Activated T-helper 9 cell treated with anti-CD3 and anti-CD28 coated beads, Interleukin-2, amount 50 U/mL, for 16 hours (primary cell): ENCODE data around the gene CSN1S1.
"Not testable (repeated sequence)": the region's sequence is repeated elsewhere in the genome, so short reads cannot be mapped to it uniquely, and the experiment has no call there.

Source experiments
- DNase-seq: peaks from one replicate; pipeline ENCODE4 v3.0.0-alpha.2; 2020; ENCODE audit warnings: low read depth

Gene CSN1S1, protein sequence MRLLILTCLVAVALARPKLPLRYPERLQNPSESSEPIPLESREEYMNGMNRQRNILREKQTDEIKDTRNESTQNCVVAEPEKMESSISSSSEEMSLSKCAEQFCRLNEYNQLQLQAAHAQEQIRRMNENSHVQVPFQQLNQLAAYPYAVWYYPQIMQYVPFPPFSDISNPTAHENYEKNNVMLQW

DNA sequence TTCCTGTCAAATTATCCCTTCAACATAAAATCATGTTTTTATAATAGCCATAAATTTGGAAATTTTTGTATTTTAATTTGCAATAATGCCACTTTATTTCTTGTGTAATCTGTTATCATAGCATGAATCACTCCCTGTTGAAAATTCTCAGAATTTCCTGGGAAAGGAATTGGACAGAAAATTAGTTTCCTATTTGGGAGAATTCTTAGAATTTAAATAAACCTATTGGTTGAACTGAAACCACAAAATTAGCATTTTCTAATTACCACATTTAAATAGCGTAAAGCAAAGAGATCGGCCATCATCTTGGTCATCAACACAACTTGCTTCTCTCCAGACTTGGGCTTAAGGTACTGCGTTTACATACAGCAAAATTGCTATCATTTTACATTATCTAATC is at the start of gene CSN1S1:
TSS of gene CSN1S1 (plus strand) at position 301 of the 400 bp plus-strand sequence. CDS start 1,488 bp downstream, outside the sequence.
- DNase-seq, result no peak

DNA sequence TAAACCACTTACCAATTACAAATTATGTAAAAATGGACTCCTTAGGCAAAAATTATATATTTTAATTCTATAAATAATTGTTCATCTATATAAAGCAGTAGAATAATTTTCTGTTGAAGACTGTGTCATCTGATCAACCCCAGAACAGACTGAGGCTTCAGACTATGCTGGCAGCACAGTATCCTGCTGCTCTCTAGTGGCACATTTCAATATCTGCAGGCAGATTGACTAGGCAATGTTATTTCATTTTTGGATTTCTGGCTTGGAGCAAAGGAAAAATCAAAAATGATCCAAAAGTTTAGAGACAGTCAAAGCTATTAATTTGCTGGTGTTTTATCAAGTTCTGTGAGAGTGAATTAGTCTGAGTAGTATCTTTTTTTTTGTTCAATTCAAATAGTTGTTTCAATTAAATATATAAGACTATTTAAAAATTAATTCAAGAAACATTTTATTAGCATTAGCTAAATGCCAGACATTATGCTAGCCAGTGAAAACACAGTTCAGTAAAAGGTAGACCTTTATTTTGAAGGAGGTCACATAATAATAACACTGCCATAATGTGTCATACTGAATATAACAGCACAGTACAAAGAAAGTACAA is 49.6 kb upstream of the CSN1S1 start:
- DNase-seq, result no peak

DNA sequence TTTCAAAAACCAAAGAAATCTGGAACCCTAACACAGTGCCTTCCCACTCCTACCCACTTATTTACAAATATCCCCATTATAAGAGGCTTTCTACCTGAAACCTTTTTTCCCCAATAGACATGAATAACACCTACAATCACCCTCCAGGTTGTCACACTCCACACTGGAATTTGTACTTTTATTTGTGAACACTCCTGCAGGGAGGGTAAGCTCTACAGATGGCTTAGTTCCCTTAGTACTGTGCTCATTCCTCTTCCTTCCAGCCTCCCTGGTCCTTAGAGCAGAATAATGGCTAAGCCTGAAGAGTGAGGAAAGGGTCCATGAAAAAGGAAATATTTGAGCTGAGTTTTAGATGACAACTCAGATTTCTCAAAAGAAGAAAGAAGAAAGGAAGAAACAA is 48.7 kb upstream of the CSN1S1 start:
- no peak for DNase-seq

DNA sequence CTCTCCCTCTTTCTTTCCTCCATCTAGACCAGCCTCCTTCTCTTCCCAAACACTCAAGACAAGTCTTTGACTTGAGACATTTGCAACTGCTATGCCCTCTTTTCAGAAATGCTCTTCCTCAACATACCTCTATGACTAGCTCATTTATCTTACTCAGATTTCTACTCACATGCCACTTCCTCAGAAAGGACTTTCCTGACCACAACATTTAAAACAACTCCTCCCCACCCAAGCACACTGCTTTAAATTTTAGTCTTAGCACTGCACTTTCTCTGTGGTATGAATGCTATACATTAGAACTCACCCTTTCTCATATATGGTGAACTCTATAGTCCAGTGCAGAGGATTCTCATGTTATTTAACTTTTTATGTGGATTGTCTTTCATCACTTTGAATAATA is 42.5 kb upstream of the CSN1S1 start:
- DNase-seq, result no peak

DNA sequence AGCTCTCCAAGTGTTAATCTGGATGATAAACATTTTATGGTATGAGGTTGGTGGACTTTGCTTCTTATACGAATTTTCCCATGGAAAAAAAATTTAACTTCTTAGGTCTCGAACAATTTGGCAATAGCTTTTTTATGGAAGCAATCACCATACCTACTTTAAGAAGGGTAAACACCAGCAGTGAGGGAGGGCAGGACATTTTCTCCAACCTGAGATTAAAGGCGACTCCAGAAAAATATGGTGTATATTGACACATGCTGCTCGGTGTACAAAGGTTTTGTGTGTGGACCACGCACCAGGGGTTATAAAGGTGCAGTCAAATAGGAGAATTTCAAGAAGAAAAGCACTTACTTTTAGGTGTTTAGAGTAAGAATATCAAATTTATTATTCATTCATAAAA is 36.7 kb upstream of the CSN1S1 start:
- DNase-seq, result no peak

DNA sequence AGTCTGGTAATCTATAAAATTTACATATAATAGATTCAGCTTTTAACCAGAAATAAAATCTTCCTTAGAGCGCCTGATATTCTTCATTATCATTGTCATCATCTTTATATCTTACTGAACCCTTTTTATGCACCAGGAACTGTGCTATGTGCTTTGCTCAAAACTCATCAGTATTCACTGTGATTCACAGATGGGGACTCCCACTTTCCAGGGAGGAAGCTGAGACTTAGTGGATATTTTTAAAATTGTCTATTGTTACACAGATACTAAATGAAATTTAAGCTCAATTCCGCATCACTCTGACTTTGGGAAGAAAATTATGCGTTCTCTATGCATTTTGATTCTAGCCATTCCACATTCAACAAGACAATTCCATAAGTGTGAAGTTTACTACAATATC is 36.1 kb upstream of the CSN1S1 start:
- no peak for DNase-seq

DNA sequence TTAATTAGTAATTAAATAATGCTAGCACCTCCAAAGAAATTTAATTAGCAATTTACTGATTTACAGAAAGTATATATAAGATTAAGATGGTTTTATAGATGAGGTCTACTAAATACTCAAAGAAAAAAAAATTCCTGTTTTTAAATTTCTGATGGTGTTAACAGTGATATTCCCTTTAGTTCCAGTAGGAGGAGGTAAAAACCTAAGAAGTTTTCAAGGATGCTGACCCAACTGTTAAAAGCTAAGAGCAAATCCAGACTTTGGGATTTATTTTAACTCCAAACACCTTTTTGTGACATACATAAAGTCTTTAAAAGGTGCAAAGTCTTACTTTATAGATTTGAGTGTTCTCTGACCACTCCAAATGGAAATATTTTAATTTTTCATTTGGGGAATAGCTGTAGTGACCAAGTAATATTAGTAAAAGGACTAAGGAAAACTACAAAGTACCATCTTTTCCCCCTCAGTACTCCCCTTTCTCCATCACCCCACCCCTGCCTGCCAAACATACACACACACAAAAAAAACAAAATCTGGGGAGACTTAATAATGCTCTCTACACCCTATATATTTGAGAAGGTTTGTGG is 34.2 kb upstream of the CSN1S1 start:
- no peak for DNase-seq

DNA sequence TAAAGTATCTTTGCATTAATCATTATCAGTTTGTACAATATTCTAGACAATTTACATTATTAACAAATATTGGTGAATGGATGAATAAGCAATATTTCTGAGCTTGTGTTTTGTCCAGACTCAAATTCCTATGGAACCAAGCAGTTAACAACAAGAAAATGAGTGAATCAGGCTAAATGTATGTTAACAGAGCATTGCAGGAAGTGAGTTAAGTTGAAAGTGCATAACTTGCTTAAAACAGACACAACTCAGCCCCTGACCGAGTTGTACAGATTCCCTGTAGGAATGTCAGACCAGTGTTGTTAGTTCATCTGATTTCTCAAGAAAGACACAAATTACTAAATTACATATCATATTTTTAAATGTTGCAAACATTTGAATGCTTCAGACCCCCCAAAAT is 23.7 kb upstream of the CSN1S1 start:
- DNase-seq, result no peak

DNA sequence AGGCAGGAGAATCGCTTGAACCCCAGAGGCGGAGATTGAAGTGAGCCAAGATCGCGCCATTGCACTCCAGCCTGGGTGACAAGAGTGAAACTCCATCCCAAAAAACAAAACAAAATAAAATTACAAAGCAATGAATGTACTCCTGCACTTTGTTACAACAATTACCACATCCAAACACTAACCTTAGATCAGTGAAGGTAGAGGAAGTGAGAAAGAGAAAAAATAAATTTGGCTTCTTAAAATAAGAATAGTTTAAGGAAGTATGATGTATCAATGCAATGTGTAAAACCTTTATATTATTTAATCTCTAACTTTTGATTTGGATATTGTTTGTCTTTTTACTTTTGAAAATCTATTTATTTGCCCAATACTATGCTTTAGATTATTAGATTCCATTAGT is 21.7 kb upstream of the CSN1S1 start:
- no peak for DNase-seq

DNA sequence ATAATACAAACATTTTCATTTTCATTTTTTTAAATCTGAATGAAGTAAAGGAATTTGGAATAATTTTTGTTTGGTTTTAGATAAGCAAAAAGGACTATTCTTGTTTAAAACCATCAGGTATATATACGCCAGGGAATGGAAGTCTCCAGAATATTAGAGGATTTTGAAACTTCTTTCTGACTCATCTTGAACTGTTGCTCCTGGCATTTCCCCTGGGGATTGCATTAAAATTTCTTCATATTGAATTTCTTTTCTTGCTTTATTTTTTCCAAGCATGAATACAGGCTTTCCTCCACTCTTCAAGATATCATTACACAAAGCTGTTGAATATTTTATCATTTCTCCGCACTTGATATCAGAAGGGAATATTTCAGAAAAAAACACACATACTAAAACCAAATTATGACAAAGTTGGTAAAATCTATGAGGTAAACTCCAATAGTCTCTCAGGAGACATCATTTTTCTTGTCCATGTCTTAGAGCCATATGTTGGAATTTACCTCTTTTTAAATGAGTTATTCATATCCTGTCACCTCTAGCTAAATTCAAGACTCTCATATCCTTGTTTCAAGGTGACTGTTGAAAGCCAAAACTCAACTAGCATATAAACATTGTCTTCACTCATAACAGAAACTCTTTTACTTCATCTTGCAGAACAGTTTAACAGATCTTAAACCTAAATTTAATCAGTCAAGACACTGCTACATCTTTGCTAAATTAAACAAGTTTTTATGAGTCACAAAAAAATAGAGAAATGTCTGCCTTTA is 20.7 kb upstream of the CSN1S1 start:
- DNase-seq, result no peak

DNA sequence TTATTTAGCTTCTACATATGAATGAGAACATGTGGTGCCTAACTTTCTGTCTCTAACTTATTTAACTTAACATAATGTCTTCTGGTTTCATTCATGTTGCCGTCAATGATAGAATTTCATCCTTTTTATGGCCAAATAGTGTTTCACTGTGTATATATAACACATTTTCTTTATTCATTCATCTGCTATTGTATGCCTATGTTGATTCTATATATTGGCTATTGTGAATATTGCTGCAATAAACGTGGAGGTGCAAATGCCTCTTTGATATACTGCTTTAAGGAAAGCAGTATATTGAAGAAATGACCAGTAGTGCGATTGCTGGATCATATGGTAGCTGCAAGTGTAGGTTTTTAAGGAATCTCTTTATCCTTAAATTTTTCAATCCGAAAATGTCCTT is 10.0 kb upstream of the CSN1S1 start:
- DNase-seq, result no peak

DNA sequence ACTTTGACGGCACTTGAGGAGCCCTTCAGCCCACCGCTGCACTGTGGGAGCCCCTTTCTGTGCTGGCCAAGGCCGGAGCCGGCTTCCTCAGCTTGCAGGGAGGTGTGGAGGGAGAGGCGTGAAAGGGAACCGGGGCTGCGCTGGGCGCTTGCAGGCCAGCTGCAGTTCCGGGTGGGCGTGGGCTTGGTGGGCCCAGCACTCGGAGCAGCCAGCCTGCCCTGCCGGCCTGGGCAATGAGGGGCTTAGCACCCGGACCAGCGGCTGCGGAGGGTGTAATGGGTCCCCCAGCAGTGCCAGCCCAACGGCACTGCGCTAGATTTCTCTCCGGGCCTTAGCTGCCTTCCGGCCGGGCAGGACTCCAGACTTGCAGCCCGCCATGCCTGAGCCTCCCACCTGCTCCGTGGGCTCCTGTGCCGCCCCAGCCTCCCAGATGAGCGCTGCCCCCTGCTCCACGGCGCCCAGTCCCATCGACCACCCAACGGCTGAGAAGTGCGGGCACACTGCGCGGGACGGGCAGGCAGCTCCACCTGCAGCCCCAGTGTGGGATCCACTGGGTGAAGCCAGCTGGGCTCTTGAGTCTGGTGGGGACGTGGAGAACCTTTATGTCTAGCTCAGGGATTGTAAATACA is 7.0 kb upstream of the CSN1S1 start:
- DNase-seq, result not testable (repeated sequence)

DNA sequence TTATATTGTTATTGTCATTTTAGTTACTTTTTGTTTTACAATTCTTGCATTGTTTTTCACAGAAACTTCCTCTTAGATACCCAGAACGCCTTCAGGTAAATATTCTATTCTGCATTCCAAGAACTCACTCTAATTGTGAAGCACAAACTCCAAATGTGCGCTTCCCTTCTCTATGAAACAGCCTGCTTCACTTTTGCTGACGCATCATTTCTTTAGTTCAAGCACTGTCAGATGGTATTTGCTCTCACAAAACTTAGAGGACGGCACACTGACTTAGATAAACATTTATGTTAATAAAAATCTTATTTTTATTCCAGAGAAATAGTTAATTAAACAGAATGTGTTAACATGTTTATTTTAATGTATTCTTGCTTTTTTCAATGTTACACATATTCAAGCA is 3.3 kb downstream of the CSN1S1 start:
- no peak for DNase-seq

DNA sequence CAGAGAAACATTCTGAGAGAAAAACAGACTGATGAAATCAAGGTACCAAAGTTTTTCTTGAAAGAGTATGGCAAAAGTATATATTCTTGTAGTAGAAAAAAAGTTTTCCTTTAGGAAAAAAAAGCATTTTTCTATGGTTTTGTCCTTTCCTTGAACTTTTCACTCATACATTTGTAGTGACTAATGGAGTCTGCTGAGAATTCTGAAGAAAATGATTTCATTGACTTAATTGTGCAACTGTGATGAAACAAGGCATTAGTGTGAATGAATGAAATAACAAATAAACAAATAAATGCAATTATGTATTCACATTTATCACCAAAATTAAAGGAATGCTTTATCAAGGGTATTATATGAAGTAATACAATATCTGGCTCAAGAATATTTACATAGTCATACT is 5.7 kb downstream of the CSN1S1 start:
- no peak for DNase-seq

DNA sequence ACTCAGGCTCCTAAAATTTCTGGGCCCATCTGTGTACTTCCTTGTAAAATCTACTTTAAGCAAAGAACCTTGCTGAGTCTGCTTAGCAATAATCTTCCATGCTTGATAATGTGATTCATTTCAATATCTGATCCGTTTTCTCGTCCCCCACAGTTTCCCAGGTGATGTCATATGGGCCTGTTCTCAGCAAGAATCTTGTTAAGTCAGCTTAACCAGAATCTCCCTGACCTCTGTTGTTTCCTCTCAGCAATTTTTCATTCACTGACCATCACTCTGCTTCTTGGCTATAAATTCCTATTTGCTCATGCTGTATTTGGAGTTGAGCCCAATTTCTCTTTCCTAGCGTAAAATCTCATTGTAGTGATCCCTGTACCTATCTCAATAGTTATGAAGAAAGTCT is 20.7 kb downstream of the CSN1S1 start:
- DNase-seq, result no peak

DNA sequence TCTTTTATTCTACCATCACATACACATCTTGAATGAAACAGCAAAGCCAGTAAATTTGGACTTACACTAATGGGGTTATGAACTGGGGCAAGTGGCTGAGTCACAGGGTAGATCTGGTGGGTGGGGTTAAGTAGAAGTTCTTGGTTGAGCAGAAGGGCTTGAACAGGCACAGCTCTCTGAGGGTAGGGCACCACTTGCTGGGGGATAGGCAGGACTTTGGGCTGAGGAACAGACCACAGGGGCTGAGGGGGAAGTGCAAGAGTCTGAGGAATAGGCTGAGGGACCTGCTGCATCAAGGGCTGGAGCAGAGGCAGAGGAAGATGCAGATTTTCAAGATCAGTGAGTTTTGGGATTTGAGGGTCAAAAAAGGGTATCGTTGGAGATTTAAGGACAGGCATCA is 26.3 kb downstream of the CSN1S1 start:
- DNase-seq, result no peak

DNA sequence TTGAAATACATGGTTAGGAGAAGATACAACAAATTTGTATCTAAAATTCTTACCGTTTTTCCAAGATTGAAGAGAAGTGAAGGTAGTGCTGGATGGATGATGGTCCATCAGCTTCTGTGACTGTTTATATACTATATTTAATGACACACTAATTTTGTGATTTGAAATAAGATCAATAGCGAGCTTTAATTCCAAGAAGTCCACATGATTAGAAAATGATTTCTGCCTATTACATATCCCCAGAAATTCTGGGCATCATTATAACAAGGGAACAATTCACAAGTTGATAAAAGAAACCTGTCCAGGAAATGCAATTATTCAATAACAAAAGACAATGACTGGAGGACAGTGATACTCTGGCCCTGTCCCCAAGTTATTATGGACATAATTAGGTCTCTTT is 34.8 kb downstream of the CSN1S1 start, which contains the start of gene CSN2:
TSS of gene CSN2 (minus strand) at position 101 of the 400 bp plus-strand sequence. CDS start 4,733 bp downstream, outside the sequence.
- no peak for DNase-seq

DNA sequence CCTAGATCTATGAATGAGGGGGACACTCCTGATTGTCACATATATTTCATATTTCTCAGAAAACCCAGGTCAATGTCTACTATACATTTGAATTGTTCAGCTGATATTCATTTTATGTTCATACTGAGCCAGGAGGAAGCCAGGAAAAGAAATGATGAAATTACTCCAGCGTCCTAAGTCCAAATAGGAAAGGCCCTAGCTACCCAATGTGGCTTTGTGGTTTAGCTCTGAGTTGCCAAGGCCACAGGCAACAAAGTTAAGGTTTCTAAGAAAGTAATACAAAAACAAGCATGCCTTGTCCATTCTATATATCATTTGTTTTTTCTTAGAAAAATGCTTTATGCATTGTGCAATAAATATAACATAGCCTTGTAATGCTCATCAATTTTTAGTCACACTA is 39.2 kb downstream of the CSN1S1 start:
- no peak for DNase-seq

DNA sequence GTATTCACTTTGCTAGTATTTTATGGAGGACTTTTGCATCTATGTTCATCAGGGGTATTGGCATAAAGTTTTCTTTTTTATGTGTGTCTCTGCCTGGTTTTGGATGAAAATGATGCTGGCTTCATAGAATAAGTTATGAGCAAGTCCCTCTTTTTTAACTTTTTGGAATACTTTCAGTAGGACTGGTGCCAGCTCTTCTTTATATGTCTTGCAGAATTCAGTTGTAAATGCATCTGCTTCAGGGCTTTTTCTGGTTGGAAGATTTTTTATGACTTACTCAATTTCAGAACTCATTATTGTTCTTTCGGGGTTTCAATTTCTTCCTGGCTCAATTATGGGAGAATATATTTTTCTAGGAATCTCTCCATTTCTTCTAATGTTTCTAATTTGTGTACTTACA is 43.8 kb downstream of the CSN1S1 start:
- DNase-seq, result no peak

DNA sequence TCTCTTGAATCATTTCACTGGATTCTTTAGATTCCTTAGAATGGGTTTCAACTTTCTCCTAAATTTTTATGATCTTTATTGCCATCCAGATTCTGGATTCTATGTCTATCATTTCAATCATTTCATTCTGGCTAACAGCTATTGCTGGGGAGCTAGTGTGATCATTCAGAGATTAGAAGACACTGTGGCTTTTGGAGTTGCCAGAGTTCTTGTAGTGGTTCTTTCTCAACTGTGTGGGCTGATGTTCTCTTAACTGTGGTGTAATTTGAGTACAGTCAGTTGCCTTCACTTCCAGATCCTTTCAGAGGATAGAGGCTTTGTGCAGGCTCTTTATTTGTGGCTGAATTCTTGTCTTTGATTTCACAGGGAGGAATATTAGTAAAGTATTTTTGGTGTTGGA is 46.7 kb downstream of the CSN1S1 start:
- no peak for DNase-seq

DNA sequence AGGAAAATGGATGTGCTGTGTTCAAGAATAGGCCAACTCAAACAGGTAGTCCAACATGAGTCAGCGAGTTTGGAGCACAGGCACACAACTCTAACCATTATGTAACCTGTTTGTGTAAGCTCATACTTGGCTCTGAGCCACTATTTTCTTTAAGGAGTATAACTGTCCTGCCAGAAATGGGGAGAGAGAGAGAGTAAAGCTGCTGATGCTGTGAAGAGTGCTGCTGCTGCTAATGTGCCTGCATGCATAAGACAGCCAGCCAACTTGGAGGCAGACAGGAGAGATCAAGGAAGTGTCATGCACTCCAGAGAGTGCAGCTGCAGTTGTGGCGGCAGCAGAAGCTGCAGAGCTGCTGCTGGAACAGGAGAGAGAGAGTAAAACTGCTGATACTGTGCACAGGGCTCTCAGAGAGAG is 53.2 kb downstream of the CSN1S1 start:
- no peak for DNase-seq

DNA sequence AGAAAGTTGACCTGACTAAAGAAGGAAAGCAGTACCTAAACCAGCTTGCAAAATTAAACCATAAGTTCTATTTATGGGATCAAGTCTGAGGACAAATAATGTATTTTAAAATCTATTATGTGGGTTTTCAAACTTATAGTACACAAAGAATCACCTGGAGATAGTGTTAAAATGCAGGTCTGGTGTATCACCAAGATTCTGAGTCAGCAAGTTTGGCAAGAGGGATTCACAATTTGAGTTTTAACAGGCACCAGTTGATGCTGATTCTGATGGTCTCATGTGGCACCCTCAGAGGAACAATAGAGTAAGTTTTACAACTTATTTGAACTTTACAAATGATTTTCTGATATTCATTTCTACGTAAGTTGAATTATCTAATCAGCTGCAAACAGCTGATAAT is 55.8 kb downstream of the CSN1S1 start:
- no peak for DNase-seq

DNA sequence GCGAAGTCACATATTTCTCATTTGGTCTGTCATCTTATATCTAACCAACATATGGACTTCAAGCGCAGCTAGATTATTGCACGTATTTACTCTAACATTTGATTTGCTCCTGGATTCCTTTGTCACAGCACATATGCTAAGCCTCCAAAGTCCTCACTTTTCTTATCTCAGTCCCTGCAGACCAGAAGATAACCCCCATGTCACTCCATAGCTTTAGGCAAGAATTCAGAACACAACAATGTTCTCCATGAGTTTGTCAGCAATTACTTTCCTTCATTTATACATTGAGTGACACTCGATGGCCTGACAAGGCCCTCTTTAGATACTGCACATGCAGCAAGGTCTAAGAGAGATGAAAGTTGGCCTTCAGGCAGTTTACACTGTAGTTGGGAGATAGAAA is 60.1 kb downstream of the CSN1S1 start:
- DNase-seq, result no peak
